K562 (cell line): ENCODE results near the gene ARAP1. TPM values are rescaled to one million over a fixed set of nuclear protein-coding genes. Genes with fewer than 3 reads are reported as not detected.

Experiments used
- CC2D1A ChIP-seq: fragments of 450-650 bp; IDR thresholded peaks from 2 replicates; pipeline ENCODE4 v1.6.1; 2017; ENCODE audit warnings: mild to moderate bottlenecking
- FOXP1 ChIP-seq: sonication (generic); formaldehyde crosslinking; IDR thresholded peaks from 2 replicates; pipeline ENCODE4 v1.8.0; 2022; ENCODE audit warnings: mild to moderate bottlenecking, missing genetic modification reagents
- MAZ ChIP-seq, 2 experiments: fragments of 450-650 bp in 1 of 2; sonication (generic) in 1 of 2; formaldehyde crosslinking; IDR thresholded peaks in 1 of 2; conservative IDR thresholded peaks in 1 of 2; 2 replicates each; pipeline versions ENCODE4 v1.4.0 to v1.5.0; 2020; ENCODE audit warnings: mild to moderate bottlenecking in 1 of 2, missing genetic modification reagents in 1 of 2
- MECOM ChIP-seq: fragments of 250-450 bp; sonication (Bioruptor Pico); IDR thresholded peaks from 2 replicates; pipeline ENCODE4 v1.8.0; 2022; ENCODE audit warnings: inconsistent platforms
- PHB2 ChIP-seq: fragments of 450-650 bp; IDR thresholded peaks from 2 replicates; pipeline ENCODE4 v1.6.1; 2017; ENCODE audit warnings: low read depth
- POLR2A ChIP-seq: fragments of 450-650 bp; conservative IDR thresholded peaks from 2 replicates; pipeline ENCODE4 v1.6.1; 2016
- SMARCA4 ChIP-seq: fragments of 450-650 bp; IDR thresholded peaks from 2 replicates; pipeline ENCODE4 v1.6.1; 2016
- THRB ChIP-seq: fragments of 450-650 bp; formaldehyde crosslinking; conservative IDR thresholded peaks from 2 replicates; pipeline ENCODE4 v1.4.0; 2022; ENCODE audit warnings: mild to moderate bottlenecking, missing genetic modification characterization
- U2AF2 ChIP-seq: fragments of 200-400 bp; formaldehyde crosslinking; optimal IDR thresholded peaks from 2 replicates; pipeline ENCODE3; 2017; ENCODE audit warnings: low read depth, mild to moderate bottlenecking, low read length
- ZNF764 ChIP-seq: fragments of 250-450 bp; sonication (Bioruptor Pico); IDR thresholded peaks from 2 replicates; pipeline ENCODE4 v1.4.0; 2020; ENCODE audit warnings: low read depth, mild to moderate bottlenecking, moderate library complexity
- polyA plus RNA-seq, 8 experiments: library from polyadenylated mRNA; depleted of rRNA in 4 of 8; stranded (reverse) in 5 of 8; unstranded in 3 of 8; fragments of >200 nt; fragmentation: Nextera tagmentation in 2 of 8; fragmentation: Illumina TruSeq in 1 of 8; extraction: Ambion mirVana in 2 of 8; extraction: Trizol in 1 of 8; gene quantifications; 2 replicates each; pipeline versions ENCODE4 v1.2.1 to v1.2.3, GENCODE V29; 2011 to 2014; ENCODE audit warnings: inconsistent platforms in 1 of 8, missing spikeins in 1 of 8
- total RNA-seq, 7 experiments: library from RNA; depleted of rRNA in 6 of 7; stranded (reverse); fragments of >200 nt in 6 of 7; fragmentation: Illumina TruSeq in 2 of 7; extraction: Trizol in 2 of 7; gene quantifications; 2 replicates each; pipeline versions ENCODE4 v1.2.1 to v1.2.3, GENCODE V29; 2011 to 2021; ENCODE audit warnings: low replicate concordance in 1 of 7
- TF ChIP-seq, protein P1 (sequence below): fragments of 450-650 bp; IDR thresholded peaks from 2 replicates; pipeline ENCODE4 v1.6.1; 2016
- TF ChIP-seq, protein P2 (sequence below): fragments of 250-450 bp; sonication (Bioruptor Pico); IDR thresholded peaks from 2 replicates; pipeline ENCODE4 v1.8.0; 2021; ENCODE audit warnings: moderate library complexity, mild to moderate bottlenecking, inconsistent platforms

The ARAP1 gene
- total and polyA plus RNA-seq, 9 of the 15 experiments (the other 6 are each of a cell fraction or from before 2014, with no cell fraction given) = 0.23 to 67.0 (median 24.6) TPM

- TF ChIP-seq, protein P1, sequence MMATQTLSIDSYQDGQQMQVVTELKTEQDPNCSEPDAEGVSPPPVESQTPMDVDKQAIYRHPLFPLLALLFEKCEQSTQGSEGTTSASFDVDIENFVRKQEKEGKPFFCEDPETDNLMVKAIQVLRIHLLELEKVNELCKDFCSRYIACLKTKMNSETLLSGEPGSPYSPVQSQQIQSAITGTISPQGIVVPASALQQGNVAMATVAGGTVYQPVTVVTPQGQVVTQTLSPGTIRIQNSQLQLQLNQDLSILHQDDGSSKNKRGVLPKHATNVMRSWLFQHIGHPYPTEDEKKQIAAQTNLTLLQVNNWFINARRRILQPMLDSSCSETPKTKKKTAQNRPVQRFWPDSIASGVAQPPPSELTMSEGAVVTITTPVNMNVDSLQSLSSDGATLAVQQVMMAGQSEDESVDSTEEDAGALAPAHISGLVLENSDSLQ = peak; percentile 75
- TF ChIP-seq MECOM (CRISPR knock-in tag) = no peak
- TF ChIP-seq POLR2A = no peak
- TF ChIP-seq THRB (CRISPR knock-in tag) = no peak
- no peak for TF ChIP-seq ZNF764 (CRISPR knock-in tag)
- TF ChIP-seq CC2D1A = peak; percentile 76; the same call in 1 of the 2 replicates
- TF ChIP-seq U2AF2 = no peak
- peak; percentile 68 for TF ChIP-seq PHB2
- no peak for TF ChIP-seq MAZ (CRISPR knock-in tag; conservative IDR thresholded peaks at IDR 0.05 in 1 of 2, IDR thresholded peaks at IDR 0.05 in 1 of 2)
- TF ChIP-seq FOXP1 (CRISPR knock-in tag) = no peak
- TF ChIP-seq, protein P2, sequence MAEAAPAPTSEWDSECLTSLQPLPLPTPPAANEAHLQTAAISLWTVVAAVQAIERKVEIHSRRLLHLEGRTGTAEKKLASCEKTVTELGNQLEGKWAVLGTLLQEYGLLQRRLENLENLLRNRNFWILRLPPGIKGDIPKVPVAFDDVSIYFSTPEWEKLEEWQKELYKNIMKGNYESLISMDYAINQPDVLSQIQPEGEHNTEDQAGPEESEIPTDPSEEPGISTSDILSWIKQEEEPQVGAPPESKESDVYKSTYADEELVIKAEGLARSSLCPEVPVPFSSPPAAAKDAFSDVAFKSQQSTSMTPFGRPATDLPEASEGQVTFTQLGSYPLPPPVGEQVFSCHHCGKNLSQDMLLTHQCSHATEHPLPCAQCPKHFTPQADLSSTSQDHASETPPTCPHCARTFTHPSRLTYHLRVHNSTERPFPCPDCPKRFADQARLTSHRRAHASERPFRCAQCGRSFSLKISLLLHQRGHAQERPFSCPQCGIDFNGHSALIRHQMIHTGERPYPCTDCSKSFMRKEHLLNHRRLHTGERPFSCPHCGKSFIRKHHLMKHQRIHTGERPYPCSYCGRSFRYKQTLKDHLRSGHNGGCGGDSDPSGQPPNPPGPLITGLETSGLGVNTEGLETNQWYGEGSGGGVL (CRISPR knock-in tag) = no peak
- TF ChIP-seq SMARCA4 = peak; percentile 82; the same call in 1 of the 2 replicates
Observed at GRCh38 chr11:72652873-72653630, 99.2 kb downstream of the ARAP1 start (continued).
